D341Med (cell line): ENCODE measurements around the gene ENTREP1.
"Not testable (repeated sequence)": the region's sequence is repeated elsewhere in the genome, so short reads cannot be mapped to it uniquely, and the experiment has no call there.

ENCODE experiments used
- DNase-seq: peaks from one replicate; pipeline ENCODE4 v3.0.0; 2012; ENCODE audit warnings: low spot score

The ENTREP1 gene

DNA sequence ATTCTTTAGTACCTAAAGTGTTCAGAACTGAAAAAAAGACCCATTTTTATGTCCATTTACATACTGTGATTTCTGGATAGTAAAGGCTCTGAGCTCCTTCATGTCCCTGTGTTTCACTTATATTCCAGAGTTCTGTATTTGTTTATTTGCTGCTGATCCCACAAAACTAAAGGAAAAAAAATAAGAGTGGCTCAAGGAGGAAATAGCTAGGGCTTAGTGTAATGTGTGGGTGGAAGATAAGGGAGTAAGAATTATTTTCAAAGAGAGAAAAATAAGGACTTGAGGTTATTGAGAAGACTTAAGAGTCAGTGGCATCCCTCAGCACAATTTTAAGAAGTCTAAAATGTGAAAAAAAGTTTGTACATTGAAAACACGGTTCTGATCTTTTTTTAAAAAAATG is 46.0 kb downstream of the ENTREP1 start:
- DNase-seq: no peak

DNA sequence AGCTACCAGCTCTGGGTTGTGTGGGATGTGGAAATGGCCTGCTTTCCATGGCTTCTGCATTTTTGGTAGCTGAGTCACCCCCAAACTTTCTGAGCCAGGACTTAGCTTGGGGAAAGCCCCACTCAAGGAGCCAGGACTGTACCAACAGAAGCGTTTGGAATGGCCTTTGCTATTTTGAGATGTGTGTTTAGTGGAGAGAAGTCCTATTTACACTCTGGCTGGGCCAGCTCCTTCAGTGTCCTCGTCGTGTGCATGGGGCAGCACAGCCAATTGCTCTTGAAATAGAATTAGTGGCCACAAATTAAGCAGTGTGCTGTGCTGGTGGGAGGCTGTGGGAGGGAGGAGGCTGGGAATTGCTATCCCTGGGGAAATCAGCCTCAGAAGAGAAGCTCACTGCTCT is 51.6 kb downstream of the ENTREP1 start:
- DNase-seq: no peak

DNA sequence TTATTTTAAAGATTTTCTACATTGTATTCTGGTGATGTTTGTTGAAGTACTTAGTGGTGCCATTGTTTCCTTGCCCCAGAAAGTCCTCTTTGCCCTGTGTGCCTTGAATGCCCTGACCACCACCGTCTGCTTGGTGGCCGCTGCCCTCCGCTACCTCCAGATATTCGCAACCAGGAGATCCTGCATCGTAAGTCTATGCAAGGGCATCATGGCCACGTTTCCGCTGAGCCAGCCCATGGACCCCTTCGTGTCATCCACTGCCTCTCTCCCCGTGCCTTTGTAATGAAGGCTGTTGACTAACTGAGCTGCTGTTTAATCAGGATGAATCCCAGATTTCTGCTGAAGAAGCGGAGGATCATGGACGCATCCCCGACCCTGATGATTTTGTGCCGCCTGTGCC is 52.3 kb downstream of the ENTREP1 start:
- no peak for DNase-seq

DNA sequence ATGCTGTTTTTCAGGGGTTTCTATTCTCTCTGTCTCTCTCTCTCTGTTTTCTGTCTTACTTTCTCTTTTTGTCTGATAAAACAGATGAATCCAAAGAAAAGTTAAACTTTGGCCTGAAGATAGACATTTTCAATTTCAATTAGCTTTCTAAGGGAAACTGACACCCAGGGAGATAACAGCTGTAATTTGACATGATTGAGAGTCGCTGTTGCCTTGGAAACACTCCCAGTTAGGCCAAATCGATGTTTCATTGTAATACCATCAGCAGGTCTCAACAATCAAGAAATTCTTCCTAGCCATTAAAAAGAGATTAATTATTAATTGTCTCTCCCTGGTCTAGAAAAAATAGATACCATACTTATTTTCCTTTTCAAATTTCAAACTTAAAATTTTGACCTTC is 53.0 kb downstream of the ENTREP1 start:
- DNase-seq: no peak

DNA sequence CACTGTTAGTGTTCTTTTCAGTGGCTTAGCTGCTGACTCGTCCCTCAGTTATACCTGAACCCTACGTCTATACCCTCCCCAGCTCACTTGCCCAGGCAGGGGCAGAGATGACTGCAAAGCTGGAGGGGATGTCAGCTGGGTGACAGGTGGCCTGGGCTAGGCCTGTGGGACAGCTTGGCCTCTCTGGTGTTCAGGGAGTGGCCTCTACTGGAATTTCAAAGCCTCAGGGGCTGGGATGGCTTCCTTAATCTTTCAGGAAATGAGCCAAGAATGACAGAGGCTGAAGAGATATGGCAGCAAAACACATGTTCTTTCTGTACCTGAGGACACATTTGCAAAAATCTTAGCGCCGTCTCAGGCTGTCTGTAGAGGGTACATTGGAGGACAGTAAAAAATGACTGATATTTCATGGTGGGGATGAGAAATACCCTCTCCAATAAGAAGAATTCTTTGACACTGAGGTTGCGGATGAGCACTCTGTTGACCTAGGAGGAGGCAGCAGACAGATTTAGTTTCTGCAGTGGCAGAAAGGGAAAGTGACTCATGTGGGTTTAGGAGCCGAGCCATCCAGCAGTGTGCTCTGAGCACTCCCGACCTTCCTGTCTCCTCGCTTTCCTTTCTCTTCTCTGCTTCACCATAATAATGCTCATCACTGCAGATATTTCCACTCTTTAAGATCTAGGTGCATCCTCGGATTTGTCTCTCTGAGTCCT is 54.4 kb downstream of the ENTREP1 start:
- DNase-seq: no peak

DNA sequence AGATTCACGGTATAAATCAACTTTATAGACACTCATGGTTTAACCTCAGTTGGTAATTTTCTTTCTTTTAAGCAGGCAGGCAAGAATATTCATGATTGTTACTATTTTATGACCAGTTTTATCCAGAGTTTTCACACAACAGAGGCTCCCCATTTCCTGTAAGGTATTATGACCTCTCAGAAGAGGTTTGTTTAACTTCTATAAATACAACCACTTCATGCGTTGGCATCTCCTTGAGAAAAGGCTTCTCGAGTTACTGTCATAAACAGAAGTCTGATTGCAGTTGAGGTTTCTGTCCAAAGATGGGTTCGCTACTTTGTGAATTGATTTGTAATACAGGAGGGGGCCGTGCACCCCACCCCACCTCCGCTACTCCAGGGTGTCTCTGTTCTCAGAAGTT is 55.3 kb downstream of the ENTREP1 start:
- no peak for DNase-seq

DNA sequence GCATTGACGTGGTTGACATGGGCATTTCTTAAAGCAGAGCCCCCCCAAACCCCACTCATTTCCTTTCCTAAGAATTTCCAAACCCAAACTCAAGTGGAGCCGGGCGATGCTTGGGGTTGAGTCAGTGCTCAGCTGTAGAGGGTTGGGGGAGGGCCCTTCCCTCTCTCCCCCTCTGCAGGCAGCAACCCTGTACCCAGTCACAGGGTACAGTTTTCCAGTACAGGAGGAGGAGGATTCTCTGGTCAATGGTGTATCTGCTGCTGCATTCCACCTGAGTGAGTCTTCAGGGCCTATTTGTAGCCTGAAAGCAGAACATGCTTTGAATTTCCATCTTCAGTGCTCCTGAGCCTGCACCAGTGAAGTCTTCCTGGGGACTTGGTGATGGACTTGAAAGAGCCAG is 55.8 kb downstream of the ENTREP1 start:
- DNase-seq: no peak

DNA sequence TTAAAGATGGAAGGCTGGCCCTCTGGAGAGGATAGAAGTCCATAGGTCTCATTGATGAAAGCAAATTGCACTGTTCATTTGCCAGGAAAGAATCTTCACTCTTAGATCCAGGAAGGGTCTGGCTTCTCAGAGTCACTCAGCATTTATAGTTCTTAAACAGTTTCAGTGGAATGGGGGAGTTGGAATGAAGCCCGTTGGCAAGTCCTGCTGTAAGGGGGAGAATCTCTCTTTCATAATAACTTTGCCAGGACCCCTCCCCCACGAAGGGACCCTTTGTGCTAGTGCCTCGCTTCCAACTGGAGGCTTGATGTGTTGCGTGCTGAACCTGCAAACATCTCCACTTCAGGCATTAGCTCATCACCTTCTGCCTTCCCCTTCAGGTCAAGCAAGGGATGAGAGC is 57.1 kb downstream of the ENTREP1 start:
- DNase-seq: no peak

DNA sequence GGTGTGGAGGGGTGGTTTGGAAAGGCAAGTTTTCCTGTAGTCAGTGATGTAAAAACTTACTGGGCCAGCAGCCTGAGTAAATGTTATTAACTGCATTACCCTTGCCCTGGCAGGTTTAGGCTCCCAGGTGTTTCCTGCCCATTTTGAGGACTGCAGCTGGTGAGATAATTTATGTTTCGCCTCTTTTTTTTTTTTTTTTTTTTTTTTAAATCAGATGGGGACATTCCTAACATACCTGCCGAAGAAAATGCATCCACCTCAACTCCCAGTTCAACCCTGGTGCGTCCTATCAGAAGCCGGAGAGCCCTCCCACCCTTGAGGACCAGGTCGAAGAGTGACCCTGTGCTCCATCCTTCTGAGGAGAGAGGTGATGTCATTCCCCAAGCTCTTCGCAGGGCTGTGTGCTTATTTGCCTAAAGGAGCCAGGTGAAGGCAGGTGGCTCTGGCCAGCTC is 60.6 kb downstream of the ENTREP1 start:
- DNase-seq: no peak

DNA sequence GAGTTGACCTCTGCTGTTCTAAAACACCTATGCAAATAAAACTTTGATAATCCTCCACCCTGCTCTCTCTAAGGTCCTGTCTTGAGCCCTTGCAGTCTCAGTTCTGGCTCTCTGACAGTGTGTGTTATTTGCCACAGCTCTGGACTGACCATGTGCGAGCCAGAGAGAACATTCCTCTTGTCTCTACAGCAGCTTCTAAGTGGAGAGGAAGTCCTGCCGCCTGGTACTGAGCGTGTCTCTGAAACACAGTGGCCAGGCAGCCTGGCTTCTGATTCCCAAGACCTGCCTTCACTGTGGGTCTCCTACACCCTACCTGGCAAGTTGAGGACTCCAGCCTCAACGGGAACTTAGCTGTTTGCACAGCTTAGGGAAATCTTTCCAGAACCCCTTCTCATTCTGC is 61.6 kb downstream of the ENTREP1 start:
- DNase-seq: no peak

DNA sequence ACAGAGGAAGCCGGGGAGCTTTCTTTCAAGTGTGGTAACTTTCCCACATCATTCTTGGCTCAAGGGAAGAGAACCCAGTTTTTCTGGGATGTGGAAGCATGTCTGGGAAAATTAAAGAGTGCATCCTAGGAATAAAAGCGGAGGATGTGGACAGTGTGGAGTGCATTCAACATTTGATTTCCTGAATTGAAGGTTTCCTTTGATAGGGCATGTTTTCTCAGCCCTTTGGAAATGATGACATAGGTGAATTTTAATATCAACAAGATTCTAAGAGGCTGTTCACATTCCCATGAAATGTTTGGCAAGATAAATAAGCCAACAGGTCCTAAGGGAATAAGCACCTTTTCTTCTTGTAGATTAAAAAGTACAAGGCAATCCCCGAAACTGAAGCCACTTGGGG is 63.6 kb downstream of the ENTREP1 start:
- no peak for DNase-seq

DNA sequence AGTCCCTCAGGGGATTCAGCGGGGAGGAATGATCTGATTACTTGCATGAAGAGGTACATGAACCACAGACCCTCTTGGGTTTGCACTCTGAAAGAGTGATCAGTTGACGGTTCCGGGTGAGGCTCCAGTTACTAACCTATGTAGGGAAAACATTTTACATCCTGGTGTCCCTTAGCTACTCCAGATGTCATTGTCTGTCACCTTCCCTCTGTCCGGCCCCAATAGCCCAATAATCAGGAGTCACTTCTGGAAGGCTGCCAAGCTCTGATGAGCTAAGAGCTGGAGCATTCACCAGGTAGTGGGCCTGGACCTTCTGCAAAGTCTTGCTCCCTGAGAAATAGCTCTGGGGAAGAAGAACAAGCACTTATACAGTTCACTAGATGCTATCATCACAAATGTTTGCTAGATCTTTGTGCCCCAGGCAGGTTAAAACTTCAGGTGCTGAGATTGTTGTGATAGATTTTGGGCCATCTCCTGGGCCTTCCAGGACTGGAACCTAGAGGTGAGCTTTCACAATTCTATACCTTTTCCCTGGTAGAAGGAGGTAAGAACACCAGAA is 64.5 kb downstream of the ENTREP1 start:
- no peak for DNase-seq

DNA sequence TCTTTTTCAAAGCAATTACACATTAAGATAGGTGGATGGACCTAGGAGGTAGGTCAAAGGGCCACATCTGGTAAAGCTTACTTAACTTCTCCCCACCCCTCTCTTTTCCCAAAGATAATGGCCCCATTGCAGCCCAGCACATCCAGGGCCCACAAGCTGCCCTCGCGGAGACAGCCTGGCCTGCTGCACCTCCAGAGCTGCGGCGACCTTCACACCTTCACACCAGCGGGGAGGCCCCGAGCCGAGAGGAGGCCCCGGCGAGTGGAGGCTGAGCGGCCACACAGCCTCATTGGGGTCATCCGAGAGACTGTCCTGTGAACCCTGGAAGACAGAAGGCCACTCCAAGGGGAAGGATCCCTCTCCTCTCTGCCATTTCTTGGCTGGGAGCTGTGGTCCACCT is 66.5 kb downstream of the ENTREP1 start:
- DNase-seq: no peak

DNA sequence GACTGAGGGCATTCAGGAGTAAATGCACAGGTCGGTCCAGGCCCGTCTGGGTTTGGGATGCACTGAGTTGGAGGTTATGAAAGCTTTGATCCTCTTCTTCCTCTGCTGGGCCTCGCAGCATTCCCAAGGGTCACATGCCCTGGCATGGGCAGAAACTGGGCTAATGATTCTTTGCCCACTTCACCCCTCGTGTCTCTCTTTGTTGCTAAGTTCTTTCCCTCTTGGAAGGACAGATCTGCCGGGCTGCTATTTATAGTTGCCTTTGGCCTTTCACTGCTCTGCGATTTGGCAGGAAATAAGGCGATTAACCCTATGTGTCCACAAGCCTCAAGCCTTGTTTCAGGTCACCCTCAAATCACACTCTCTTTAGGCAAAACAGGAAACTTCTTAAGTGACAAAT is 66.9 kb downstream of the ENTREP1 start:
- no peak for DNase-seq

DNA sequence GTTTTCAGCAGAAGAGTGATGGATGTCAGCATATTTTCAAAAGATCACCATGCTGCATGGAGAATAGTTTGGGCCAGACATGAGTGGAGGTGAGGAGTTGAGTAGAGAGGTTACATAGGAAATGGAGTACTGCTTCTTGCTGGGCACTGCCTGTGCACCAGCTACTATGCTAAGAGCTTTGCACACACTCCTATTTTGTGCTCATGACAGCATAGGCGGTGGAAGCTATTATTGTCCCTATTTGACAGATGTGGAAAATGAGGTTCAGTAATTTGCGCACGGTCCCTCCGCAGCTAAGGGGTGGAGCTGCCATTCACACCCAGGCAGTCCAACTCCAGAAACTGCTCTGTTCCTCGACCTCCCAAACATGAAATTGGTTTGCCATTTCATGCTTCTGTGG is 67.8 kb downstream of the ENTREP1 start:
- DNase-seq: no peak

DNA sequence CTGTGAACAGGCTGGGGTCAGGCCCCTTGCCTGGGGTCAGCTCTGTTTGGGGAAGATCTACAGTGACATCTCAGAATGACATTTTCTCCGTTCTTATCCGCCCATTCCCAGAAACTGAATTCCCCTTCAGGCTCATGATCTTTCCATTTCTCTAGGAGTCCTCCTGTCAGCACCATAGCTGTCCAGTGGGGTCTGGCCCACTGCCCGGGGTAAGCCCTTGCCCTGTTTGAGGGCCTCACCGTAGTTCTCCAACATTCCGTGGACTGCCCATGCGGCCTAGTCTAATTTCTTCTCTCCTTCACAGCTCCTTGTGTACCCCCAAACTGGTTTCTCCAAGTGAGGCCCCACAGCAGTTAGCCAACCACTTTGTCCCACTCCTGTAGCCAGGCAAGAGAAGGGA is 68.4 kb downstream of the ENTREP1 start:
- DNase-seq: no peak

DNA sequence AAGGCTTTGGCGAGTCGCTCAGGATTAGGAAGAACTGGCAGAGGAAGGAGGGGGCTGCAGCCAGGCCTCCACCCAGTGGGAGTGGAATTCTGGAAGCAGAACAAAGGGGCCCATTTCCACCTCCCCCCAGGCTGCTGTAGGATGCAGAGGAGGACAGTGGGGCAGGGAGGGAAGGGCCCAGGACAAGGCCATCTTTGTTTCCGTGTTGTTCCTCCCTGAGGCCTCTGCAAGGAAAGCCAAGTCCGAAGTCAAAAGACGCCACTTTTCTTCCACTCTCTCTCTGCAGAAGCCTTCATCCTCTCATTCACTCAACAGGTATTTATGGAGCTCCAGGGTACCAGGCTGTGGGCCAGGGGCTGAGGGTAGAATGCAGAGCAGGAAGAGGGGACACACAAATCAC is 70.7 kb downstream of the ENTREP1 start:
- DNase-seq: no peak

DNA sequence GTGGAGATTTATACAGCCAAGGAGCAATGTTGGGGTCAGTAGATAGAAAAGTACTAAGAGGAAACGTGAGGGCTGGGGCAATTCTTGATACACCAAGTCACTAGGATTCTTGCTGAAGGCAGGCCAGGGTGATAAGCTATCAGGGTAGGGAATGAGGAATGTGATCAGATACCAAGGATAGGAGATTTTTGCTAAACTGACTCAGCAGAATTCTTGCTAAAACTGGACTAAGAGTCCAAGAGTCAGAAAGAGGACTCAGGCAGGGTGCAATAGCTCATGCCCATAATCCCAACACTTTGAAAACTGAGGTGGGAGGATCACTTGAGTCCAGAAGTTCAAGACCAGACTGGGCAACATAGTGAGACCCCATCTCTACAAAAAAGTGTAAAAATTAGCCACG is 71.7 kb downstream of the ENTREP1 start:
- DNase-seq: no peak

DNA sequence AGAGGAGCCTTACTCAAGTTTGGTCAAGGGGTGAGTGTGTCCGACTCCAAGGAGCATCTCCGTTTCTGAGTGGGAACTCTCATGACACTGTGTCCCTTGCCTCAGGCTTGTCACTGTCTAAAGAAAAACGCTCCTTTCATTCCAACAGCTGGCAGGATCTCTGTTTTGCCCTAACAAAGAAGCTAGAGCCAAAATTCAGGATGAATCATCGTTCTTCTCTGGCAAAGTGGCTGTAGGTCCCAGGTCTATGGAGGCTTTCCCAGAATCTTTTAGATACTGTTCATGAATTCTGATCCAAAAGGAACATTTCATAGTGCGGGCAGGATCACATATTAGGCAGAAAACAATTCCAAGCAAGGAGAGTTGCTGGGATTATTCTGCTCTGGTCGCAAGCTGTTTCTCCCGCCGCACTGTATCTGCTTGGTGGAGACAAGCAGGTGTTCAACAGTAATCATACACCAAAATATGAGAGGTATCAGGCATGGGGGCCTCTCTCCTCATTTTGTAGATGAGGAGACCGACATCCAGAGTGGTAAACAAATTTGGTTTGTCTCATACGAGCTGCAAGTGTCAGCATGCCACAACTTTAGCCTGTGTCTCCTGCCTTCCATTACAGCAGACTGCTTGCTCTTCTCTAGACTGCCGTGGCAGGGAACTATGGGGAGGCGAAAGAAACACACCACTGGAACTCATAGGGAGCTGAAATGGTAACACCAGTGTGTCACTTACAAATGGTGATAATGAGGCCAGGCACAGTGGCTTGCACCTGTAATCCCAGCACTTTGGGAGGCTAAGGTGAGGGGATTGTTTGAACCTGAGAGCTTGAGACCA is 72.6 kb downstream of the ENTREP1 start:
- DNase-seq: no peak

DNA sequence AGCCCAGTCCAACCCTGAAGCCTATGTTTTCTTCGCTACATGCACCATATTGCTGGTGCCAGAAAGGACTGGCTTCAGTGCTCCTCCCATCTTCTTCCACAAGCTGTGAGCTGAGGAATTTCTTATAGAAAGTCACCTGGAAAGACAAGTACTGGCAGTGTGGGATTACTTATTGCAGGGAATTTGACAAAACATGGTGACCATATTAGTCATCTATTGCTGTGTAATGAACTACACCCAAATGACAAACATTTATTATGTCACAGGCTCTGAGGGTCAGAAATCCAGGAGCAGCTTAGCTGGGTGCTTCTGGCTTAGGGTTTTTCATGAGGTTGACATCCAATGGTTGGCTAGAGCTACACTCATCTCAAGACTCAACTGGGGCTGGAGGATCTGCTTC is 75.5 kb downstream of the ENTREP1 start:
- no peak for DNase-seq

DNA sequence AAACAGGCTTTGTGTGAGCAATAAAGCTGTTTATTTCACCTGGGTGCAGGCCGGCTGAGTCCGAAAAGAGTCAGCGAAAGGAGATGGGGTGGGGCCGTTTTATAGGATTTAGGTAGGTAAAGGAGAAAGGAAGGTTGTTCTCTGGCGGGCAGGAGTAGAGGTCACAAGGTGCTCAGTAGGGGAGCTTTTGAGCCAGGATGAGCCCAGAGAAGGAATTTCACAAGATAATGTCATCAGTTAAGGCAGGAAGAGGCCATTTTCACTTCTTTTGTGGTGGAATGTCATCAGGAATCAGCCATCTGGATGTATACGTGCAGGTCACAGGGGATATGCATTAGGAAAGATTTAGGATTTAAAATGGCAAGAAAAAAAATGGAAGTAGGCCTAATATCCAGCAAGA is 84.9 kb downstream of the ENTREP1 start:
- not testable (repeated sequence) for DNase-seq

DNA sequence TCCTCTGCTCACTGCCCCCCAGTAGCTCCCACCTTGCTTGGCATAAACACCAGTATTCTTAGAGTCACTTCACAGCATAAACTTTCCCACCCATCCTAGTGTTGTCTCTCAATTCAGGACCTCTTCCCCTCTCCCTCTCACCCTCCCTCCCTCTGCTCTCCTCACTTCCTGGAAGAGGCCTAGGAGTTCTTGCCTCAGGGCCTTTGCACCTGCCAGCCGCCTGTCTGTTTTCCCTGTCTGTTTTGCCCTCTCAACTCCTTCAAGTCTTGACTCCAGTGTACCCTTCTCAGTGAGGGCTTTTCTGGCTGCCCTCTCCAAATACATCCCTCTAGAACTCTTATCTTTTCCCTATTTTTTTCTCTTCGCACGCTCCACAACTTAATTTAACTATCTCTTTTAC is 86.2 kb downstream of the ENTREP1 start:
- no peak for DNase-seq
